ENCODE data around the gene TCERG1L. TPM values are rescaled to one million over a fixed set of nuclear protein-coding genes. Genes with fewer than 3 reads are reported as not detected.

TCERG1L gene
- total and polyA plus RNA-seq, 2 experiments from 2014 or later = not detected

DNA sequence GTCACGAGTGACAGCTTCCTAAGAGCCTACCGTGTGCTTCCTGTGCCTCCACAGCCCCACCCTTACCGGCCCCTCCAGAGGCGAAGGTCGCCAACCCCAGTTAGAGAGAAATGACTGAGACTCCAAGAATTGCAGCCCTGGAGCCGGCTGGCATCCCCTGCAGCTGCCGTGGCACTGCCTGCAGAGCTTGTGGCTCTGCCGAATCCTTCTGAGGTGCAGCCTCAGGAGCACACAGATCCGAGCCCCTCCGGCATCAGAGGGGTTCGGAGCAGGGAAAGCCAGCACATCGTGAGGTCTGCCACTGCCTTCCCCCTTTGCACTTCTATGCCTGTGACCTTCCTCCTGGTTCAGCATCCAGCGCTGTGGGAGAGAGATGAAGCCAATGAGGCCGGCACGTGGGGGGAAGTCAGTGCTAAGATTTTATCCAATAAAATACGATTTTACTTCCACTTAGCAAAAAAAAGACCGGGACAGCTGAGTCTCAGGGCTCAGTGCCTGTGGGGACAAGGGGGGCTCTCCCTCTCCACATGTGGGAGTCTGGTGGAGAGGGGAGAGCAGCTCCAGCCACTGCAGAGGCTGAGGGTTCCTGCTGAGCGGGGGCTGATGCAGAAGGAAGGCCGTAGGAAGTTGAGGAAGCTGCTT is 80.1 kb downstream of the TCERG1L start:
- no peak for TF ChIP-seq EZH2phosphoT487 (IDR thresholded peaks at IDR 0.05; ENCODE audit: insufficient read depth, low read depth)
- TF ChIP-seq EZH2 (IDR thresholded peaks at IDR 0.05; ENCODE audit: insufficient read depth, poor library complexity, severe bottlenecking) = no peak
- DNase-seq = no peak

DNA sequence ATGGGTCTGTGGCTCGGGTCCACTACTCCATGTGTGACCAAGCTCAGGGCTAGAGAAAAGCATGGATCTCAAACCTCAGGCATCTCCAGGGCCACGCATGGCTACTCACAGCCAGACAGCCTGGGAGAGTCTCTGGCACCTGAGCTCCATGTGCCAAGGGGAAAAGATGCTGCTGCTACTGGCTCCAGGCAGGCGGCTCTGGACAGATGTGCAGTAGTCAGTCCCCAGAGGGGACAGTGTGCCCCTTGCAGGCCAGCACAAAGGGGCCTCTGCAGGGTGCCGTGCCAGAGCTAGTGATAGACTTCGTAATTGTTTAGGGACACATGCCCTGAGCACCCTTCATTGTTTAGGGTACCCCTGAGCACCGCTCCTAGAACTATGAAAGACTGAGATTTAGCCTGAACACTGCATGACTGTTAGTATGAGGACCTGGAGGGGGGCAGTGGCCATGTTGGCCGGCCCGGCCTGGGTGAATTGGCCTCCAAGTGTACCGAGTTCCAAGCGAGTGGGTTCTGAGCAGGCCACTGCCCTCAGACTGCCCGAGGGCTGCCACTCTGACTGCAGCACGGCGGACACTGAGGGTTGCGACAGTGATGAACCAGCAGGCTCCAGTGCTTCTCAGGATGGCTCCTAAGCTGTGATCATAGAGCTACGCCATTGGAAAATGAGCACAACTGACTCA is 80.7 kb downstream of the TCERG1L start:
- no peak overlapping the region for H3K4me2 ChIP-seq (ENCODE audit: unreplicated experiment)
- no peaks in the 10 kb centered on the region for H3K9me3 ChIP-seq (ENCODE audit: low read depth)
- no peak for DNase-seq
- H3K27me3 ChIP-seq (replicated peaks; ENCODE audit: insufficient read depth) = no peaks in the 10 kb centered on the region
- in situ Hi-C loops (cut with MboI) = no loop called here
- H4K20me1 ChIP-seq (ENCODE audit: insufficient read depth) = no peaks in the 10 kb centered on the region
- no peaks in the 10 kb centered on the region for H3K79me2 ChIP-seq (ENCODE audit: insufficient read depth)
- no peak overlapping the region for H2AFZ ChIP-seq
- no peak overlapping the region for H3K4me3 ChIP-seq
- H3K9ac ChIP-seq = no peak overlapping the region
- H3K36me3 ChIP-seq (ENCODE audit: low read depth) = no peaks in the 10 kb centered on the region
- no peaks in the 10 kb centered on the region for H3K4me1 ChIP-seq (ENCODE audit: insufficient read depth)
- no peak overlapping the region for H3K27ac ChIP-seq
- WGBS, 2 experiments (ENCODE audit: low coverage in 1 of 2, low lambda C conversion rate in 2 of 2, missing lambda C conversion rate in 2 of 2) = 41 to 59% methylated on average over 15 of the region's 15 CpGs
- no peaks in the 10 kb centered on the region for H3F3A ChIP-seq (ENCODE audit: insufficient read depth)
- H3K9me2 ChIP-seq (ENCODE audit: insufficient read depth) = no peaks in the 10 kb centered on the region
- TF ChIP-seq EZH2 (IDR thresholded peaks at IDR 0.05; ENCODE audit: insufficient read depth, poor library complexity, severe bottlenecking) = no peak

More for the DNA sequence above, 80.1 kb downstream of the TCERG1L start:
- Histone ChIP-seq H3K27me3 (replicated peaks; ENCODE audit: insufficient read depth) (no peaks in the 10 kb centered on the region), H3F3A (ENCODE audit: insufficient read depth) (no peaks in the 10 kb centered on the region), H2AFZ (no peak overlapping the region), H3K4me1 (ENCODE audit: insufficient read depth) (no peaks in the 10 kb centered on the region), H3K9me3 (ENCODE audit: low read depth) (no peaks in the 10 kb centered on the region), H4K20me1 (ENCODE audit: insufficient read depth) (no peaks in the 10 kb centered on the region), H3K4me2 (ENCODE audit: unreplicated experiment) (no peak overlapping the region), H3K79me2 (ENCODE audit: insufficient read depth) (no peaks in the 10 kb centered on the region), H3K27ac (no peak overlapping the region), H3K9me2 (ENCODE audit: insufficient read depth) (no peaks in the 10 kb centered on the region), H3K36me3 (ENCODE audit: low read depth) (no peaks in the 10 kb centered on the region), H3K9ac (no peak overlapping the region), H3K4me3 (no peak overlapping the region)
- in situ Hi-C loops (cut with MboI) = no loop called here
- 16 to 22% methylated on average over 19 of the region's 19 CpGs for WGBS, 2 experiments (ENCODE audit: low coverage in 1 of 2, low lambda C conversion rate in 2 of 2, missing lambda C conversion rate in 2 of 2)

DNA sequence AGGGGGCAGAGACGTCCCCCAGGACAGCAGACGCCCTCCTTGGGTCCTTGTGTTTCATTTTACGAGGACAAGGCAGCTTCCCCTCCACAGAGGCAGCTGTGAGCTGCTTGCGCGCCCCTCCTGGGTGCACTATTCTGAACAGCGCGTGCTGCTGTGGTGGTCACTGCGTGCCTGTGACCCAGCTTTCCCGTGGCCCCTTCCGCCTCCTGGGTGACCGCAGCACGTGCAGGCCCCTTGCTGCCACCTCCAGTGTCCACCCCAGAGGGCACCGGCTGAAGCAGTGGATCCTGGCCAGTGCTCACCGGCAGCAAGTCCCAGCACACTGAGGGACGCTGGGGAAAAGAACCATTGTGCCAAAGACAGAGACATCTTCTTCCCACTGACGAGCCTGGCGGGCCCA is 81.4 kb downstream of the TCERG1L start:
- Histone ChIP-seq H3F3A (ENCODE audit: insufficient read depth) (no peaks in the 10 kb centered on the region), H4K20me1 (ENCODE audit: insufficient read depth) (no peaks in the 10 kb centered on the region), H3K79me2 (ENCODE audit: insufficient read depth) (no peaks in the 10 kb centered on the region), H3K4me2 (ENCODE audit: unreplicated experiment) (no peak overlapping the region), H3K27ac (no peak overlapping the region), H3K9me3 (ENCODE audit: low read depth) (no peaks in the 10 kb centered on the region), H3K4me3 (no peak overlapping the region), H3K36me3 (ENCODE audit: low read depth) (no peaks in the 10 kb centered on the region), H3K27me3 (replicated peaks; ENCODE audit: insufficient read depth) (no peaks in the 10 kb centered on the region), H3K9ac (no peak overlapping the region), H2AFZ (no peak overlapping the region), H3K9me2 (ENCODE audit: insufficient read depth) (no peaks in the 10 kb centered on the region), H3K4me1 (ENCODE audit: insufficient read depth) (no peaks in the 10 kb centered on the region)
- TF ChIP-seq EZH2phosphoT487 (IDR thresholded peaks at IDR 0.05; ENCODE audit: insufficient read depth, low read depth) (no peak), EZH2 (IDR thresholded peaks at IDR 0.05; ENCODE audit: insufficient read depth, poor library complexity, severe bottlenecking) (no peak)
- no peak for DNase-seq
- WGBS, 2 experiments (ENCODE audit: low coverage in 1 of 2, low lambda C conversion rate in 2 of 2, missing lambda C conversion rate in 2 of 2) = 41 to 42% methylated on average over 17 of the region's 17 CpGs
- in situ Hi-C loops (cut with MboI) = no loop called here

DNA sequence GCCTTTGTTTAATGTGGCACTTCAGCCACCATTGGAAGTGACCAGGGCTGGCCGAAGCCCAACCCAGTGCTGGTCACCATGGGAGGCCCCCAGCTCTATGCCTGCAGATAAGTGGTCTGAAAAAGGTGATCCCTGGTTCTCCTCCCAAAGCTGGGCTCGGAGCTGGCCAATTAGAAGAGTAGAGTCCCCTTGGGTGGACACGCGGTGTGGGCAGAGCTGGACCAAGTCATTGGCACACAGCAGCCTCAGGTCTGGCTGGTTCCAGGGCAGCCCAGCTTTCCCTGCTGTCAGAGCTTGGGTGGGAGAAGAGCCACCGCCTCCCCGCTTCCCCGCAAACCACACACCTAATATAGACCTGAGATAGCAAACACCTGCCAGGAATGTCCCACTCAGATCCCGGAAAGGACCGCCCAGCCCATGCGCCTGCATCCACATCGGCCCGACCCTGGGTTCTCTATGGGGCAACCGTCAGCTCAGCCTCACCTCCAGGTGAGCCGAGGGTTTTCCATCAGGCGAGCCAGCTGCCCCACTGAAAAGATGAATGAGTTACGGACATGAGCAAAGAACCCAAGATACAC is 84.3 kb downstream of the TCERG1L start:
- no peak overlapping the region for H3K27ac ChIP-seq
- in situ Hi-C loops (cut with MboI) = no loop called here
- H4K20me1 ChIP-seq (ENCODE audit: insufficient read depth) = no peaks in the 10 kb centered on the region
- TF ChIP-seq EZH2phosphoT487 (IDR thresholded peaks at IDR 0.05; ENCODE audit: insufficient read depth, low read depth) = no peak
- TF ChIP-seq EZH2 (IDR thresholded peaks at IDR 0.05; ENCODE audit: insufficient read depth, poor library complexity, severe bottlenecking) = no peak
- H3F3A ChIP-seq (ENCODE audit: insufficient read depth) = no peaks in the 10 kb centered on the region
- H3K79me2 ChIP-seq (ENCODE audit: insufficient read depth) = no peaks in the 10 kb centered on the region
- H3K9me2 ChIP-seq (ENCODE audit: insufficient read depth) = no peaks in the 10 kb centered on the region
- 50 to 54% methylated on average over 16 of the region's 16 CpGs for WGBS, 2 experiments (ENCODE audit: low coverage in 1 of 2, low lambda C conversion rate in 2 of 2, missing lambda C conversion rate in 2 of 2)
- no peak for DNase-seq
- no peaks in the 10 kb centered on the region for H3K9me3 ChIP-seq (ENCODE audit: low read depth)
- H3K4me1 ChIP-seq (ENCODE audit: insufficient read depth) = no peaks in the 10 kb centered on the region
- H3K27me3 ChIP-seq (replicated peaks; ENCODE audit: insufficient read depth) = no peaks in the 10 kb centered on the region
- no peak overlapping the region for H3K4me2 ChIP-seq (ENCODE audit: unreplicated experiment)
- H3K4me3 ChIP-seq = no peak overlapping the region
- H3K36me3 ChIP-seq (ENCODE audit: low read depth) = no peaks in the 10 kb centered on the region
- no peak overlapping the region for H2AFZ ChIP-seq
- no peak overlapping the region for H3K9ac ChIP-seq
